H1 (cell line): Measurements from ENCODE around the gene FRMPD4. TPM values are rescaled to one million over a fixed set of nuclear protein-coding genes. Genes with fewer than 3 reads are reported as not detected.

Source experiments
- CTCF ChIA-PET: fragments of 300-600 bp; sonication (Branson Sonifier 250); formaldehyde crosslinking; loops from one replicate; lab custom pipeline; 2021; ENCODE audit not compliant: partially characterized antibody; lab: Charles Lee
- POLR2A ChIA-PET: fragments of 300-600 bp; sonication (Branson Sonifier 250); formaldehyde crosslinking; loops from one replicate; lab custom pipeline; 2021; ENCODE audit warnings: inconsistent platforms; ENCODE audit not compliant: partially characterized antibody; lab: Charles Lee
- DNase-seq, 2 experiments: peaks; one replicate each; pipeline versions ENCODE4 v3.0.0 to v3.0.0-alpha.2; 2010 to 2022; ENCODE audit warnings: low spot score in 2 of 2, low read depth in 1 of 2, mixed read lengths in 1 of 2
- FAIRE-seq: peaks from 2 replicates; lab custom pipeline; 2011; peaks lifted over from hg19 to GRCh38; lab: Jason Lieb, UNC
- H2AFZ ChIP-seq: 2 replicates; pipeline ENCODE4 v1.8.1; 2012; ENCODE audit warnings: low read length, inconsistent platforms
- H2AK5ac ChIP-seq: 2 replicates; pipeline ENCODE4 v1.6.1; 2013; ENCODE audit warnings: low read depth, low read length
- H2BK120ac ChIP-seq: replicated peaks from 2 replicates; pipeline ENCODE3; 2013; ENCODE audit warnings: low read depth, low read length, inconsistent platforms
- H2BK12ac ChIP-seq: 2 replicates; pipeline ENCODE4 v1.6.1; 2013; ENCODE audit warnings: low read depth, low read length
- H2BK15ac ChIP-seq: 2 replicates; pipeline ENCODE4 v1.6.1; 2013; ENCODE audit warnings: low read length
- H2BK20ac ChIP-seq: 2 replicates; pipeline ENCODE4 v1.6.1; 2013; ENCODE audit warnings: low read length
- H2BK5ac ChIP-seq: 2 replicates; pipeline ENCODE4 v1.6.1; 2013; ENCODE audit warnings: low read depth, low read length
- H3K14ac ChIP-seq: 2 replicates; pipeline ENCODE4 v1.6.1; 2013; ENCODE audit warnings: inconsistent platforms; ENCODE audit not compliant: insufficient read length
- H3K18ac ChIP-seq: 2 replicates; pipeline ENCODE4 v1.6.1; 2013; ENCODE audit warnings: low read length; ENCODE audit errors: extremely low read depth
- H3K23ac ChIP-seq: 2 replicates; pipeline ENCODE4 v1.6.1; 2013; ENCODE audit warnings: inconsistent platforms; ENCODE audit not compliant: insufficient read length
- H3K23me2 ChIP-seq: 2 replicates; pipeline ENCODE4 v1.6.1; 2013; ENCODE audit warnings: low read depth, low read length
- H3K27ac ChIP-seq: 2 replicates; pipeline ENCODE4 v1.6.1; 2011; ENCODE audit warnings: low read depth, low read length, inconsistent platforms
- H3K27me3 ChIP-seq, 4 experiments: replicated peaks in 1 of 4; 1 replicate in 1 of 4; 2 replicates in 3 of 4; pipeline versions ENCODE4 v1.6.1 to v1.8.1; 2011 to 2013; ENCODE audit warnings: low read length in 3 of 4, mild to moderate bottlenecking in 3 of 4, inconsistent platforms in 2 of 4, mixed read lengths in 2 of 4, moderate library complexity in 1 of 4; ENCODE audit not compliant: control insufficient read depth in 3 of 4, insufficient read depth in 3 of 4; ENCODE audit errors: extremely low read depth in 1 of 4
- H3K36me3 ChIP-seq, 4 experiments: 2 replicates each; pipeline versions ENCODE4 v1.6.1 to v1.8.1; 2011 to 2013; ENCODE audit warnings: mild to moderate bottlenecking in 4 of 4, low read length in 3 of 4, moderate library complexity in 2 of 4, control low read depth in 1 of 4, inconsistent platforms in 1 of 4; ENCODE audit not compliant: insufficient read depth in 4 of 4, control insufficient read depth in 2 of 4
- H3K4ac ChIP-seq: replicated peaks from 2 replicates; pipeline ENCODE3; 2013; ENCODE audit warnings: low read length, low read depth, mixed read lengths, inconsistent platforms; ENCODE audit not compliant: insufficient read length
- H3K4me1 ChIP-seq, 4 experiments: replicated peaks in 1 of 4; 1 replicate in 1 of 4; 2 replicates in 3 of 4; pipeline versions ENCODE4 v1.6.1 to v1.8.1; 2011 to 2013; ENCODE audit warnings: low read length in 3 of 4, inconsistent platforms in 2 of 4, mixed read lengths in 1 of 4; ENCODE audit not compliant: insufficient read depth in 4 of 4, control insufficient read depth in 3 of 4
- H3K4me2 ChIP-seq, 2 experiments: 2 replicates each; pipeline versions ENCODE4 v1.6.1 to v1.8.1; 2011 to 2013; ENCODE audit warnings: low read depth in 2 of 2, low read length in 2 of 2, control low read depth in 1 of 2, inconsistent platforms in 1 of 2, mild to moderate bottlenecking in 1 of 2; ENCODE audit not compliant: insufficient read depth in 1 of 2
- H3K4me3 ChIP-seq, 4 experiments: fragments of 200-600, 300-600 bp in 1 of 4; sonication (generic), shearing (Covaris generic), sonication (Bioruptor Twin) in 1 of 4; 2 replicates each; pipeline versions ENCODE4 v1.5.1 to v1.8.1; 2011 to 2016; ENCODE audit warnings: low read length in 4 of 4, low read depth in 3 of 4, control low read depth in 2 of 4, inconsistent platforms in 2 of 4, mild to moderate bottlenecking in 2 of 4, mixed read lengths in 1 of 4, moderate library complexity in 1 of 4; ENCODE audit not compliant: insufficient read depth in 2 of 4; ENCODE audit errors: extremely low read depth in 1 of 4
- H3K56ac ChIP-seq: replicated peaks from 2 replicates; pipeline ENCODE3; 2013; ENCODE audit warnings: low read depth, mild to moderate bottlenecking, mixed read lengths, low read length, inconsistent platforms; ENCODE audit not compliant: insufficient read length
- H3K79me1 ChIP-seq: 2 replicates; pipeline ENCODE4 v1.6.1; 2013; ENCODE audit warnings: low read depth, low read length, control low read depth
- H3K79me2 ChIP-seq, 2 experiments: 2 replicates each; pipeline versions ENCODE4 v1.6.1 to v1.8.1; 2012 to 2013; ENCODE audit warnings: low read length in 2 of 2, mild to moderate bottlenecking in 2 of 2, inconsistent platforms in 1 of 2; ENCODE audit not compliant: insufficient read depth in 2 of 2, control insufficient read depth in 1 of 2
- H3K9ac ChIP-seq, 4 experiments: replicated peaks in 1 of 4; 1 replicate in 1 of 4; 2 replicates in 3 of 4; pipeline versions ENCODE4 v1.6.1 to v1.8.1; 2011 to 2013; ENCODE audit warnings: low read depth in 3 of 4, low read length in 3 of 4, control low read depth in 2 of 4, mild to moderate bottlenecking in 2 of 4, moderate library complexity in 2 of 4, inconsistent platforms in 1 of 4; ENCODE audit errors: extremely low read depth in 1 of 4
- H3K9me3 ChIP-seq, 2 experiments: 2 replicates each; pipeline versions ENCODE4 v1.6.1 to v1.8.1; 2012 to 2013; ENCODE audit warnings: mild to moderate bottlenecking in 2 of 2, moderate library complexity in 2 of 2, control low read depth in 1 of 2, inconsistent platforms in 1 of 2, low read depth in 1 of 2, low read length in 1 of 2, mixed read lengths in 1 of 2; ENCODE audit not compliant: insufficient read depth in 2 of 2
- H4K20me1 ChIP-seq, 2 experiments: replicated peaks in 1 of 2; 2 replicates each; pipeline versions ENCODE3 to v1.8.1; 2011 to 2013; ENCODE audit warnings: inconsistent platforms in 2 of 2, low read length in 2 of 2, mild to moderate bottlenecking in 1 of 2; ENCODE audit not compliant: insufficient read depth in 2 of 2, control insufficient read depth in 1 of 2
- H4K5ac ChIP-seq: 2 replicates; pipeline ENCODE4 v1.6.1; 2013; ENCODE audit warnings: low read length, low read depth, mixed read lengths, inconsistent platforms; ENCODE audit not compliant: insufficient read length
- H4K8ac ChIP-seq: 2 replicates; pipeline ENCODE4 v1.8.0; 2013; ENCODE audit warnings: mild to moderate bottlenecking, moderate library complexity, low read length, inconsistent platforms; ENCODE audit not compliant: insufficient read depth; ENCODE audit errors: extremely low read depth
- H4K91ac ChIP-seq: replicated peaks from 2 replicates; pipeline ENCODE3; 2013; ENCODE audit warnings: low read length, mixed read lengths, inconsistent platforms; ENCODE audit not compliant: insufficient read length
- JUND ChIP-seq: IDR thresholded peaks from 2 replicates; pipeline ENCODE4 v1.6.1; 2011; ENCODE audit warnings: mild to moderate bottlenecking, improper control_type of control experiment, low read length
- RAD21 ChIP-seq, 2 experiments: IDR thresholded peaks in 1 of 2; conservative IDR thresholded peaks in 1 of 2; 2 replicates each; pipeline ENCODE4 v1.6.1; 2011; ENCODE audit warnings: low read depth in 2 of 2, low read length in 2 of 2, improper control_type of control experiment in 1 of 2, inconsistent platforms in 1 of 2, mild to moderate bottlenecking in 1 of 2, moderate library complexity in 1 of 2
- WGBS, 2 experiments: shearing (Covaris generic) in 1 of 2; methylation state at CpG; one replicate each; pipeline versions ENCODE4 v1.1.6 to v1.1.7; 2013 to 2015; ENCODE audit warnings: low lambda C conversion rate in 2 of 2, mixed read lengths in 2 of 2, inconsistent platforms in 1 of 2, low coverage in 1 of 2, missing lambda C conversion rate in 1 of 2; ENCODE audit not compliant: insufficient replicate concordance in 2 of 2, insufficient coverage in 1 of 2, insufficient read length in 1 of 2; ENCODE audit errors: extremely low coverage in 1 of 2, missing lambda C conversion rate in 1 of 2; 5-methylcytosine and 5-hydroxymethylcytosine counted together
- polyA plus RNA-seq, 7 experiments: library from polyadenylated mRNA; depleted of rRNA in 3 of 7; stranded (reverse) in 5 of 7; unstranded in 2 of 7; fragments of >200 nt in 5 of 7; fragments of 200-250 nt in 2 of 7; gene quantifications; 1 replicate in 5 of 7; 2 replicates in 1 of 7; 4 replicates in 1 of 7; pipeline versions ENCODE4 v1.2.1 to v1.2.3, GENCODE V29; 2011 to 2013; ENCODE audit warnings: missing spikeins in 2 of 7, mixed read lengths in 2 of 7
- total RNA-seq: library from RNA; stranded (reverse); fragmentation: NEBNext Ultra II Directional; extraction: Animal tissue kit (Norgen Biotek cat#: 25700); gene quantifications from 2 replicates; pipeline ENCODE4 v1.2.1, GENCODE V29; 2021
- TF ChIP-seq, protein P1 (sequence below), 3 experiments: IDR thresholded peaks; 1 replicate in 2 of 3; 2 replicates in 1 of 3; pipeline versions ENCODE4 v1.5.1 to v1.6.1; 2011; ENCODE audit warnings: low read length in 3 of 3, mild to moderate bottlenecking in 3 of 3, inconsistent platforms in 2 of 3, low read depth in 1 of 3, moderate library complexity in 1 of 3; ENCODE audit not compliant: insufficient read depth in 1 of 3; ENCODE audit errors: control extremely low read depth in 1 of 3

The FRMPD4 gene
- total and polyA plus RNA-seq, 2 of the 8 experiments (the other 6 are each of a cell fraction or from before 2014, with no cell fraction given), result 0.02 to 0.37 TPM

DNA sequence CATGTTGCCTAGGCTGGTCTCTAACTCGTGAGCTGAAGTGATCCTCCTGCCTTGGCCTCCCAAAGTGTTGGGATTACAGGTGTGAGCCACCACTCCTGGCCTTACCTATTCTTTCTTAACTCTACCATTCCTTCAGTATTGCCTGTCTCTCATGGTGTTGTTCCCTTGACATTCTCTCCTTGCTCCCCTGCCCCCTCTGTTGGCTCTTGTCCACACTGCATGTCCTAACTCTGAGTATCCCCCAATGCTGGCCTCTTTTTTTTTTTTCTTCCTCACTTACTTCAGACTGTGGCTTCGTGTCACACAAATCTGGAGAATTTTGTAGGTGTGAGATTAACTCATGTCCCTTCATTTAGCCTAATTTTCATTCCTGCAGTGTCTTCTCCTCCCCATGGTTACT lies 22.9 kb upstream of the FRMPD4 start:
- Histone ChIP-seq H3K14ac (no peak overlapping the region), H2BK120ac (no peak overlapping the region), H2BK15ac (no peak overlapping the region), H3K27me3 (no peaks in the 10 kb centered on the region), H3K36me3 (no peaks in the 10 kb centered on the region), H3K4ac (no peak overlapping the region), H4K5ac (no peak overlapping the region), H3K56ac (no peak overlapping the region), H3K4me1 (no peaks in the 10 kb centered on the region), H4K8ac (no peak overlapping the region), H3K23me2 (no peaks in the 10 kb centered on the region), H3K23ac (no peak overlapping the region), H3K9ac (no peak overlapping the region), H3K4me3 (no peak overlapping the region), H2AK5ac (no peak overlapping the region), H3K27ac (no peak overlapping the region), H2BK5ac (no peak overlapping the region), H3K79me2 (no peaks in the 10 kb centered on the region), H3K79me1 (no peaks in the 10 kb centered on the region), H4K91ac (no peak overlapping the region), H3K4me2 (no peak overlapping the region), H3K18ac (no peak overlapping the region), H4K20me1 (no peaks in the 10 kb centered on the region), H2BK12ac (no peak overlapping the region), H3K9me3 (no peaks in the 10 kb centered on the region), H2AFZ (no peak overlapping the region), H2BK20ac (no peak overlapping the region)
- peak; percentile 52 for FAIRE-seq
- DNase-seq, result peak in 1 of 2 experiments; percentile 64
- ChIA-PET CTCF (interaction anchor here (0.7 kb wide), 1 partner anchor 974 kb away, joined by 3 read pairs; no protein-coding TSS in a partner anchor), POLR2A (no interaction called here)
- 18% methylated on average over 1 of the region's 2 CpGs; no CpG with 5 or more reads in 1 of the 2 experiments for WGBS, 2 experiments
- no peak for TF ChIP-seq JUND
- TF ChIP-seq, protein P1, sequence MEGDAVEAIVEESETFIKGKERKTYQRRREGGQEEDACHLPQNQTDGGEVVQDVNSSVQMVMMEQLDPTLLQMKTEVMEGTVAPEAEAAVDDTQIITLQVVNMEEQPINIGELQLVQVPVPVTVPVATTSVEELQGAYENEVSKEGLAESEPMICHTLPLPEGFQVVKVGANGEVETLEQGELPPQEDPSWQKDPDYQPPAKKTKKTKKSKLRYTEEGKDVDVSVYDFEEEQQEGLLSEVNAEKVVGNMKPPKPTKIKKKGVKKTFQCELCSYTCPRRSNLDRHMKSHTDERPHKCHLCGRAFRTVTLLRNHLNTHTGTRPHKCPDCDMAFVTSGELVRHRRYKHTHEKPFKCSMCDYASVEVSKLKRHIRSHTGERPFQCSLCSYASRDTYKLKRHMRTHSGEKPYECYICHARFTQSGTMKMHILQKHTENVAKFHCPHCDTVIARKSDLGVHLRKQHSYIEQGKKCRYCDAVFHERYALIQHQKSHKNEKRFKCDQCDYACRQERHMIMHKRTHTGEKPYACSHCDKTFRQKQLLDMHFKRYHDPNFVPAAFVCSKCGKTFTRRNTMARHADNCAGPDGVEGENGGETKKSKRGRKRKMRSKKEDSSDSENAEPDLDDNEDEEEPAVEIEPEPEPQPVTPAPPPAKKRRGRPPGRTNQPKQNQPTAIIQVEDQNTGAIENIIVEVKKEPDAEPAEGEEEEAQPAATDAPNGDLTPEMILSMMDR (IDR thresholded peaks at IDR 0.05; ENCODE audit: control extremely low read depth in 1 of 3, insufficient read depth in 1 of 3, low read depth in 1 of 3, low read length in 3 of 3), result peak; percentile 44 to 54 (median 49)
- TF ChIP-seq RAD21 (IDR thresholded peaks at IDR 0.05 in 1 of 2, conservative IDR thresholded peaks at IDR 0.05 in 1 of 2; ENCODE audit: low read depth in 2 of 2, low read length in 2 of 2), result peak; percentile 44 to 53
